ENCODE data around the gene OSCP1.

DNA sequence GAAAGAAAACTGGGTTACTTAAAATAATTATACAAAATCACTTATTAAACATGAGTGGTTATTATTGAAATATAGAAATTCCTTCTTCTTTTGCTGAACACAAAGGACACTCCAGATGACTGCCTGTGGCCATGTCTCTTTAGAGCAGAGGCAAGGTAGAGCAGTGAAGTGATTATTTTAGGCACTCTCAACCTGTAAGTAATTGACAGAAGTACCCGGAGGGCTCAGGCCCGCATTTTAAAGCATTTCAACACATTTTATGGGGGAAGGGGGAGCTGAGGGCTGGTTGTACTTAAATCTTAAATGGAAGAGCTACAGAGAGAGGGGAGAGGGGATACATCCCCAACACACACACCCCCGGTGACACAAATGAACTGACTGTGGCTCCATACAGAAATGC, 10.2 kb downstream of the OSCP1 start:
- TF ChIP-seq, protein P1, sequence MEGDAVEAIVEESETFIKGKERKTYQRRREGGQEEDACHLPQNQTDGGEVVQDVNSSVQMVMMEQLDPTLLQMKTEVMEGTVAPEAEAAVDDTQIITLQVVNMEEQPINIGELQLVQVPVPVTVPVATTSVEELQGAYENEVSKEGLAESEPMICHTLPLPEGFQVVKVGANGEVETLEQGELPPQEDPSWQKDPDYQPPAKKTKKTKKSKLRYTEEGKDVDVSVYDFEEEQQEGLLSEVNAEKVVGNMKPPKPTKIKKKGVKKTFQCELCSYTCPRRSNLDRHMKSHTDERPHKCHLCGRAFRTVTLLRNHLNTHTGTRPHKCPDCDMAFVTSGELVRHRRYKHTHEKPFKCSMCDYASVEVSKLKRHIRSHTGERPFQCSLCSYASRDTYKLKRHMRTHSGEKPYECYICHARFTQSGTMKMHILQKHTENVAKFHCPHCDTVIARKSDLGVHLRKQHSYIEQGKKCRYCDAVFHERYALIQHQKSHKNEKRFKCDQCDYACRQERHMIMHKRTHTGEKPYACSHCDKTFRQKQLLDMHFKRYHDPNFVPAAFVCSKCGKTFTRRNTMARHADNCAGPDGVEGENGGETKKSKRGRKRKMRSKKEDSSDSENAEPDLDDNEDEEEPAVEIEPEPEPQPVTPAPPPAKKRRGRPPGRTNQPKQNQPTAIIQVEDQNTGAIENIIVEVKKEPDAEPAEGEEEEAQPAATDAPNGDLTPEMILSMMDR (conservative IDR thresholded peaks at IDR 0.05 in 1 of 2, IDR thresholded peaks at IDR 0.05 in 1 of 2; ENCODE audit: low read depth in 1 of 2, low read length in 2 of 2): no peak
- TF ChIP-seq EZH2 (IDR thresholded peaks at IDR 0.05; ENCODE audit: low read length, missing control alignments): no peak

Data from fibroblast of lung (primary cell).